Measurements from ENCODE around the gene PABPN1L. TPM values are rescaled to one million over a fixed set of nuclear protein-coding genes. Genes with fewer than 3 reads are reported as not detected.

PABPN1L gene
- total RNA-seq, 1 experiment from 2014 or later, result not detected

- no peak overlapping the region for H2BK120ac ChIP-seq (ENCODE audit: low read depth, low read length, poor library complexity, severe bottlenecking)
- H2BK5ac ChIP-seq (ENCODE audit: insufficient read length, low read length), result no peak overlapping the region
- H4K20me1 ChIP-seq (ENCODE audit: control insufficient read depth, insufficient read depth, insufficient read length), result no peaks in the 10 kb centered on the region
- no peak overlapping the region for H3K56ac ChIP-seq (ENCODE audit: insufficient read length, low read depth, low read length)
- Mint-ChIP-seq H3K27ac (no peak overlapping the region), H3K9me3 (no peaks in the 10 kb centered on the region; a peak in 1 of 5 replicates), H3K27me3 (ENCODE audit: low read depth) (peaks cover 5% of the 10 kb centered on the region), H3K4me1 (no peaks in the 10 kb centered on the region), H3K36me3 (ENCODE audit: insufficient read depth in 1 of 3, low read depth in 3 of 3) (no peaks in the 10 kb centered on the region), H3K4me3 (no peak overlapping the region)
- no peaks in the 10 kb centered on the region for H3K9me3 ChIP-seq (ENCODE audit: control insufficient read depth, low read depth, low read length)
- no peak overlapping the region for H3K9ac ChIP-seq (ENCODE audit: extremely low read depth, insufficient read length, low read length)
- H4K5ac ChIP-seq (ENCODE audit: insufficient read length, low read depth, low read length), result no peak overlapping the region
- H2BK20ac ChIP-seq (ENCODE audit: low read depth, low read length, poor library complexity, severe bottlenecking), result no peak overlapping the region
- H4K91ac ChIP-seq (ENCODE audit: insufficient read length, low read depth, low read length), result no peak overlapping the region
- no peaks in the 10 kb centered on the region for H3K4me1 ChIP-seq (ENCODE audit: insufficient read depth, low read length)
- no peaks in the 10 kb centered on the region for H3K27me3 ChIP-seq (ENCODE audit: insufficient read depth, low read length)
- no peak for DNase-seq
- H3K79me2 ChIP-seq (ENCODE audit: insufficient read depth, low read length), result no peaks in the 10 kb centered on the region
- no peak overlapping the region for H3T11ph ChIP-seq (ENCODE audit: low read length)
- H3K4ac ChIP-seq (ENCODE audit: low read depth, low read length), result no peak overlapping the region
- H2AFZ ChIP-seq (ENCODE audit: low read length), result no peak overlapping the region
- H3K4me2 ChIP-seq (ENCODE audit: insufficient read depth, insufficient read length, low read length), result no peak overlapping the region
- H2AK5ac ChIP-seq (ENCODE audit: insufficient read length, low read length), result no peak overlapping the region
- no peaks in the 10 kb centered on the region for H3K23me2 ChIP-seq (ENCODE audit: insufficient read length, low read depth, low read length, poor library complexity, severe bottlenecking)
- H4K8ac ChIP-seq (replicated peaks; ENCODE audit: insufficient read length, low read depth, low read length), result no peak overlapping the region
- H3K23ac ChIP-seq (ENCODE audit: insufficient read length, low read depth, low read length), result no peak overlapping the region
- H3K18ac ChIP-seq (ENCODE audit: insufficient read length, low read depth, low read length), result no peak overlapping the region
- TF ChIP-seq, protein P1, sequence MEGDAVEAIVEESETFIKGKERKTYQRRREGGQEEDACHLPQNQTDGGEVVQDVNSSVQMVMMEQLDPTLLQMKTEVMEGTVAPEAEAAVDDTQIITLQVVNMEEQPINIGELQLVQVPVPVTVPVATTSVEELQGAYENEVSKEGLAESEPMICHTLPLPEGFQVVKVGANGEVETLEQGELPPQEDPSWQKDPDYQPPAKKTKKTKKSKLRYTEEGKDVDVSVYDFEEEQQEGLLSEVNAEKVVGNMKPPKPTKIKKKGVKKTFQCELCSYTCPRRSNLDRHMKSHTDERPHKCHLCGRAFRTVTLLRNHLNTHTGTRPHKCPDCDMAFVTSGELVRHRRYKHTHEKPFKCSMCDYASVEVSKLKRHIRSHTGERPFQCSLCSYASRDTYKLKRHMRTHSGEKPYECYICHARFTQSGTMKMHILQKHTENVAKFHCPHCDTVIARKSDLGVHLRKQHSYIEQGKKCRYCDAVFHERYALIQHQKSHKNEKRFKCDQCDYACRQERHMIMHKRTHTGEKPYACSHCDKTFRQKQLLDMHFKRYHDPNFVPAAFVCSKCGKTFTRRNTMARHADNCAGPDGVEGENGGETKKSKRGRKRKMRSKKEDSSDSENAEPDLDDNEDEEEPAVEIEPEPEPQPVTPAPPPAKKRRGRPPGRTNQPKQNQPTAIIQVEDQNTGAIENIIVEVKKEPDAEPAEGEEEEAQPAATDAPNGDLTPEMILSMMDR (conservative IDR thresholded peaks at IDR 0.05), result no peak
- no peak overlapping the region for H2BK12ac ChIP-seq (ENCODE audit: insufficient read length, low read depth, low read length)
- H3K27ac ChIP-seq (ENCODE audit: insufficient read length, low read depth, low read length), result no peak overlapping the region
- H3K14ac ChIP-seq (ENCODE audit: insufficient read depth, low read length), result no peak overlapping the region
- no CpG with 5 or more reads among the region's 24 CpGs for WGBS (ENCODE audit: extremely low coverage, insufficient read length, low lambda C conversion rate)
- H2BK15ac ChIP-seq (ENCODE audit: low read depth, low read length), result no peak overlapping the region
- no peaks in the 10 kb centered on the region for H3K79me1 ChIP-seq (ENCODE audit: insufficient read depth, low read depth, low read length, poor library complexity, severe bottlenecking)
Observed at GRCh38 chr16:88867581-88868246, 1.3 kb upstream of the PABPN1L start.
